Activated CD4-positive, alpha-beta T cell treated with anti-CD3 and anti-CD28 coated beads, Interleukin-2, amount 50 U/mL, for 16 hours (primary cell): ENCODE measurements around the gene CACNB4.

Experiments
- DNase-seq: peaks from one replicate; pipeline ENCODE4 v3.0.0-alpha.2; 2020

Gene CACNB4

GRCh38 chr2:152086231-152086630, 12.6 kb downstream of the CACNB4 start:
- no peak for DNase-seq

DNA sequence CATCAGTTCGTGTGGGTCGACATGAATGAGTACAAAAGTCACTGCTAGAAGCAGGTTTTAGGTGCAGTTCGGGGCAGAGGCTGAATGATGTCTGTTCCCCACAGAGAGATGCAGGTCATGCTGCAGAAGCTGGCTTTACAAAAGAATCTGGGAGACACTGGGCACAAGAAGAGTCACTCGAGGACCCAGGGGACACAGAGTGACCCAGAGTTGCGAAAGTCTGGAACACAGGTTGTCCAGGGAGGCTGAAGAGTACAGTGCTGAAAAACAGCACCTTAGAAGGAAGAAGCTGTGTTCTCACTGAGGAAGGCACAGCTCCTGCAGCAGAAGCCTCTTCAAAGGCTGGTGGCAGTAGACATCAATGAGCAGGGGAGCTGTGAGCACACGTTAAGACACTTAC, 14.8 kb downstream of the CACNB4 start:
- no peak for DNase-seq

DNA sequence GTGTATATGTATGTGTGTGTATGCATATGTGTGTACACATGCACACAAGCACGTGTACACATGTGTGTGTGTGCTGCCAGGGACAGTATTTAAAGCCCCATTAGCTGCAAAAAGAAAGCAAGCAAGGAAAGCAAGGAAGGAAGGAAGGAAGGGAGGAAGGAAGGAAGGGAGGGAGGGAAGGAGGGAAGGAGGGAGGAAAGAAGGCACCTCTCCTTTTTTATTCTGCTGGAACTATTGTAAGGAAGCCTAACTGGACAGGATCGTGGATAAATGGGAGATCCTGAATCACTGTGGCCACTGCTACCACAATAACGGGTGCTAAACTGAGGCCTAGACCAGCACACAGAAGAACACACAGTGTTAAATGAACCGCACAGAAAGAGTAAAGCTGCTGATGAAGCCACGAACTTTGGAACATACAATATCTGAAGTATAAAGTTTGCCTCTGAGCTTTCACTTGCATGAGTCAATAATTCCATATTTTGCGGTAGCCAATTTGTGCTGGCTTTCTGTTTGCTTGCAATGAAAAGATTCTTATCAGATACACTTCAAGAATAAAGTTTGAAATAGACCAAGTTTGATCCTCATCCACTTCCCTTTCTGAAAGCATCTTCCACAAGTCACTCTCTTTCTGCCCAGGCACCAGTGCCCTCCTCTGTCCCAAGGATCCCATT, 15.5 kb downstream of the CACNB4 start:
- no peak for DNase-seq

DNA sequence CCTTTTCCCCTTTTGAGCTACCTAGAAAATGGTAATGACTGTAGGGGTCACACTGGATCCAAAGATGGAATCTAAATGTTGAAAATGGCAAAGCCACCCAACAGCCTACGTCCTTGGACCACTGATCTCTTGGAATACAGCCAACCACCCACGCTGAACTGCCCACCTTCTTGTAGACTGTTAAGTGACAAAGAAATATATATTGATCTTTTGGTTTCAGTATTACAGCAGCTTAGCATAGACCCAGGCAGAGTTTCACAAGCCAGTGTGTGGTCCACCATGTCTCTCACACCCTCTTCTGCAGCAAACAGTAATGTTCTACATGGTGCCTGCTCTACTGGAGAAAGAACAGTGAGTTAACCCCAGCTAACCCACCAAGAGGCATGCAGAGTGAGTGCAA, 20.2 kb downstream of the CACNB4 start:
- no peak for DNase-seq

- DNase-seq, result no peak
Measured at GRCh38 chr2:152078023-152078422, 20.8 kb downstream of the CACNB4 start.

DNA sequence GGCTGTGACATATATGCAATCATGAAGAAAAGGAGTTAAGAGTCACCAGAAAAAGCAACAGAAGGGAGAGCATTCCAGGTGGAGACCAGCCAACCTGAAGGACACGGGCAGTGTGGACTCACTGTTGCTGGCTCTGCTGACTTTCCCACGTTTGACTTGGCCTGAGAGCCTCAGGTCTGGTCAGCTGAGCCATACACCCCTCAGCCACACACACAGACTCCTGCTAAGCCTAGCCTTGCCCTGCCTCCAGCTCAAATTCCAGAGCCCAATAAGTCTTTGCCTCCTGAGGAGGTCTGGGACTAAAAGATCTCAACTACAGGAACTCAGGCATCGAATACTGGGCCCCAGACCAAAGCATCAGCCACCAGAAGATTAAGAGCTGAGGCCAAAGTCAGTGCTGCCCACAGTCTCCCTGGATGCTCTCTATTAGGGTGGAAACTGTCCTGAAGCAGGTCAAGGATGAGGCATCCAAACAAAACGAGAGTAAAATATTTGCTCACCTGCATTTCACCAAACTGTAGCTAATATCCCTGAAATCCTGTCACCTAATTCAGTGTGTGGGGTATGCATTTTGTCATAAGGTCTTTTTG, 23.3 kb downstream of the CACNB4 start:
- DNase-seq, result no peak

DNA sequence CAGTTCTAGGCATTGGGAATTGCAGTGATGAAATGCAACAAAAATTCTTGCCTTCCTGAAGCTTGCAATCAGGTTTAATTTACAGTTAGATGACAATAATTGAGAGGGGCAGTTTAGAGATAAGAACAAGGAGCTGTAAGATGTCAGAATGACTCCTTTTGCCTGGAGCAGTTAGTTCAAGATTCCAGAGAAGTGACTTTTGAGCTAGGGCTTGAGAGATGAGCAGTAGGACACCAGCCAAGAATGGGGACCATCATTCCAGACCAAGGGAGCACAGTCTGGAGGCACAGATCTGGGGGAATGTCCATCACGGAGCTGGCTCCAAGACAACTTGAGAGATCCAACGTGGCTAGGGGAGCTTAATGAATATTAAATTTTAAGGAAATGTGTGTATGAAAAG, 26.8 kb downstream of the CACNB4 start:
- DNase-seq, result no peak

DNA sequence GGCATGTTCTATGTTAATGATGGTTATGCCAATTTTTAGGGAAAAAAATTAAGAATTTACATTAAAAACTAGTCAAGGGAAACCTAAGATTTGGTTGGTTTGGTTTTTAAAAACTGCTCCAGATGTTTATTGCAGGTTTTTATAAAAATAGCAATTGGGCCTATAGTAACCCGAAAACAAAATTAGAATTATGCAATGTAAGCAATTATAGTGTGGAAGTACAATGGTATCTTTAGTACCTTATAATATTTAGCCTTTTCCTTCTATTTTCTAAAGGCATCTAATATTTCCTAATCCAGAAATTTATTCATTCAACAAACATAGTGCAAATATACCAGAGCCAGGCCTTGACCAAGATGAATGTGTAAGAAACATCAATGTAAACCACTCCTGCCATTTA, 27.3 kb downstream of the CACNB4 start:
- DNase-seq, result no peak

- DNase-seq, result no peak
Measured at GRCh38 chr2:152071092-152071491, 27.8 kb downstream of the CACNB4 start.

DNA sequence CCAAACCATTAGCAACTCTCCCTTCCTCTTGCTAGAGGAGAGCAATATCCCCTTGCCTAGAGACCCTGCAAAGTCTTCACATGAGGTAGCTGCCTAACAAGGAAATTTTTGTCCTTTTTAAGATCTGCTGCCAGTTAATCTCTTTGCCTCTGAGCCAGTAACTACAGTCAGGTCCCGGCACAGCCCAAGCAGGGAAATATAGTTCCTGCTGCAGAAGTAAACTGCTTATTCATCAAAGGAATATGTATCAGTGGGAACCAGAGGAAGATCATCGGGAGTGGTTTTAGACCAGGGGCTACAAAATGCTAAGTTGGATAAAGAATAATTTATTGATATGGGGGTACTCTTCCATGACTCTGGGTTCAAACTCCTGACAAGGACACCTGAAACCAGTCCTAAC, 30.6 kb downstream of the CACNB4 start:
- no peak for DNase-seq

DNA sequence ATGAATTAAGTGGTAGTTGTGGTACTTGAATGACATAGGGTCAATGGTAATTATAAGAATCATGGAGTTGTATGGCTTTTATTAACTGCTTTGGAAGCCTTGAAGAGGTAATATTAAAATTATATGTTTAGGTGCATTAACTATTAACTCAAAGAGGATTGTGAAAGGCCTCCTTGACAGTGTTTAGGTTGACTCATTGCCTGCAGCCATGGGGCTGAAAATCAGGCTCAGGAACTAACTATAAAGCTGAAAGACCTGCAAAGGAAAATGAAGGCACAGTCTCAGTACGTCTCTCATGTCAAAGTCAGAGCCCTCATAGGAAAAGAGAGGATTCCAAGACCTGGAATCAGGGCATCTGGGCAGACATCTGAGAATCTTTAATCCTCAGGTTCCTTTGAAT, 31.0 kb downstream of the CACNB4 start:
- no peak for DNase-seq

GRCh38 chr2:152065945-152066344, 32.9 kb downstream of the CACNB4 start:
- DNase-seq, result no peak

DNA sequence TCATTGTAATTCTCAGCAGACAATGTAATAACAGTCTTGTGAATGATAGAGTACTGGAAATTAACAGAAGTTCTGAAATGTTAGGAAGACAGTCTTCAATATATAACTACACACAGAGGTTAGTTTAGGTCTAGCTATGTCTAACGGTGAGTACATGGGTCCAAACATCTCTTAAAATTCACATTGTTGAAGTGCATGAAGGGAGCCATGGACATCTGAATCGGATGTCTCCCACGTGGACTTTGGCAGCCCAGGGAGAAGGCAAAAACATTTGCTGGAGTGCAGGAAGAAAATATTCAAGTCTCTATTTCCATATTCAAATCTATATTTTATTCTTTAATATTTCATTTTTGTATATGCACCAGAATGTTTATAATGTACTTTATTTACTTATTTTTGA, 34.8 kb downstream of the CACNB4 start:
- no peak for DNase-seq

- no peak for DNase-seq
Measured at GRCh38 chr2:152063325-152063924, 35.4 kb downstream of the CACNB4 start.

DNA sequence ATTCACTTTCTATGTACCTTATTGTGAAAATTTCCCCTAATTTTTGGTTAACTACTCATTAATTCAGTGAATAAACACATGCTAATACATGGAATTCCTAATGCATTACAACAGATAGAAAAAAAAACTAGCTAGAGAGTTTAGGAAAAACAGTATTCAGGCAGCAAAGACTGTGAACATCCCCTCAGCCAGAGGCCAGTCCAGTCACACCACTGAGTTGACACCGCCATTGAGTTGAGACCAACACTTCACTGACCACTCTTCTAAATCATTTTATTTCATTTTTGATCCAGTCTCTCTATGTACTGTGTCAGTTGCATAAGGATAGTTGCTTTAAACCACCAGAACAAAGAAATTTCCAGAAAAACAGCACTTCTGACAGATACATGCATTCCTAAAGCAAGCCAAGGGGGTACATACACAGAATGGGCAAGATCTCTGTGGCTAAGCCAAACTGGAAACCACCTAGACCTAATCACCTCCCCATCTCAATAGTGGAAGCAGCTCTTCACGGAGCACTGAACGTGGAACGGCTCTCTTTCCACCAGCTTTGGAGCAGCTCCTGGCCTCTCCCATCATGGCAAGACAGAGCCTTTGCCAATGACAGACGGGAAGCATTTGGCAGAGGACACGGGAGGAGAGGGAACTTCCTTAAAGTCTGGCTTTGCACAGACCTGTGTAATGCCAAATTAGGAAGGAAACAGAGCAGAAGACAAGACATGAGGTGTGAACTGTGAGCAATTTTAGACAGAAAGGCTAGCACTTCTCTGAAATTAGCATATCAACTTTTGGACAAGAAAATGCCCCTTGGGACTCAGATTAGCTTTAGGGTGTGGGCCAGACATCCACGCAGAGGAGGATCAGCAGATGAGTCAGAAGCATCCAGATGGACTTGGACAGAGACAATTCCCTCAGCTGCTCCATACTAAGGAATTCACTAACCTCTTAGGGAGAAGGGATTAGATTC, 36.4 kb downstream of the CACNB4 start:
- DNase-seq, result no peak

DNA sequence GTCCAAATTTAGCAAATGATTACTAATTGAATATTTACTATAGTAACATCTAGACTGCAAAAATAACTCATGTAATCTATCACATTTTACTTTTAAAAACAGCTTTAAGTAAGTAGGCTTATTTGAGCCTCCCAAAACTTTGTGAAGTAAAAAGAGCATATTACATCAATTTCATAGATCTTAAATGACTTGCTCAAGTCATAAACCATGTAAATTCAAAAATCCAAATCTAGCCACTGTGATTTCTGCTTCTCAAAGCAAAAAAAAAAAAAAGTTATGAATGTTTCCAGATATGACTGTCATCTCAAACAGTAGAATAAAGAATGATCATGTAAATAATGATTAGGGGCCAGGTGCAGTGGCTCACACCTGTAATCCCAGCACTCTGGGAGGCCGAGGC, 37.5 kb downstream of the CACNB4 start:
- DNase-seq, result no peak

DNA sequence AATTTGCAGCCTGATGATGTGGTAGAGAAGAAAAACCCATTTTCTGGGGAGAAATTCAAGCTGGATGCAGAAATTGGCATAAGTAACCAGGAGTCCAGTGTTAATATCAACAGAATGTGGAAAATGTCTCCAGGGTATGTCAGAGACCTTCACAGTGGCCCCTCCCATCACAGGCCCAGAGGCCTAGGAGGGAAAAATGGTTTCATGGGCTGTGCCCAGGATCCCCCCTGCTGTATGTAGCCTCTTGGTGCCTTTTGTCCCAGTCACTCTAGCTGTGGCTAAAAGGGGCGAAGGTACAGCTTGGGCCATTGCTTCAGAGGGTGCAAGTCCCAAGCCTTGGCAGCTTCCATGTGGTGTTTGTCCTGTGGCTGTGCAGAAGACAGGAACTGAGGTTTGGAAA, 40.2 kb downstream of the CACNB4 start:
- DNase-seq, result no peak

GRCh38 chr2:152056418-152056817, 42.4 kb downstream of the CACNB4 start:
- DNase-seq, result no peak

- no peak for DNase-seq
Measured at GRCh38 chr2:152055366-152056108, 43.3 kb downstream of the CACNB4 start.

DNA sequence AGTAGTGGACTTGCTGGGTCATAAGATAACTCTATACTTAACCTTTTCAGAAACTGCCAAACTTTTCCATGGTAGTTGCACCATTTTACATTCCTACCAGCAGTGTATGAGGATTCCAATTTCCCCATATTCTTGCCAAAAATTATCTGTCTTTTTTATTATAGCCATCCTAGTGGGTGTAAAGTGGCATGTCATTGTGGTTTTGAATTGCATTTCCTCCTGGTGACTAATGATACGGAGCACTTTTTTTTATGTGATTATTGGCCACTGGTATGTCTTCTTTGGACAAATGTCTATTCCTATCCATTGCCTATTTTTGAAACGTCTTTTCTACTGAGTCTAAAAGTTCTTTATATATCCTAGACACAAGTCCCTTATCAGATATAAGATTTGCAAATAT, 44.3 kb downstream of the CACNB4 start:
- no peak for DNase-seq

DNA sequence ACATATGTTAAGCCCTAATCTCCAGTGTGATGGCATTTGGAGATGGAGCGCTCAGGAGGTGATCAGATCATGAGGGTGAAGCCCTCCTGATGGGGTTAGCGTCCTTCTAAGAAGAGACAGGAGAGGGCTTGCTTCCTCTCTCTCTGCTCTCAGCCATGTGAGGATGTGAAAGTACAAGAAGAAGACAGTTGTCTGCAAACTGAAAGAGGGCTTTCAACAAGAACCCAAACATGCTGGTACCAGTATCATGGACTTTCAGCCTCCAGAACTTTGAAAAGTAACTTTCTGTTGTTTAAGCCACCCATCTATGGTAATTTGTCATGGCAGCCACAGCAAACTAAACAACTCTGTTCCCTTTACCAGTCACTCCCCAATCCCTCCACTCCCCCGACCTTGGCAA, 47.4 kb downstream of the CACNB4 start:
- no peak for DNase-seq

GRCh38 chr2:152050915-152051314, 47.9 kb downstream of the CACNB4 start:
- no peak for DNase-seq

GRCh38 chr2:152050341-152050740, 48.5 kb downstream of the CACNB4 start:
- no peak for DNase-seq
